GM19372 (cell line): ENCODE results near the gene CDKN1A.
"Not testable (repeated sequence)": the region's sequence is repeated elsewhere in the genome, so short reads cannot be mapped to it uniquely, and the experiment has no call there.

ENCODE experiments used
- ATAC-seq: cut with Tn5 transposase; IDR thresholded peaks from one replicate; pipeline ENCODE4 v1.9.1; 2021; ENCODE audit warnings: mild to moderate bottlenecking, low read depth, moderate library complexity; ENCODE audit not compliant: unreplicated experiment

Gene CDKN1A

GRCh38 chr6:36717871-36718540, 39.5 kb downstream of the CDKN1A start:
- ATAC-seq = no peak

- ATAC-seq = no peak
Observed at GRCh38 chr6:36718560-36718959, 40.0 kb downstream of the CDKN1A start.

- no peak for ATAC-seq
Observed at GRCh38 chr6:36719126-36719525, 40.6 kb downstream of the CDKN1A start.

DNA sequence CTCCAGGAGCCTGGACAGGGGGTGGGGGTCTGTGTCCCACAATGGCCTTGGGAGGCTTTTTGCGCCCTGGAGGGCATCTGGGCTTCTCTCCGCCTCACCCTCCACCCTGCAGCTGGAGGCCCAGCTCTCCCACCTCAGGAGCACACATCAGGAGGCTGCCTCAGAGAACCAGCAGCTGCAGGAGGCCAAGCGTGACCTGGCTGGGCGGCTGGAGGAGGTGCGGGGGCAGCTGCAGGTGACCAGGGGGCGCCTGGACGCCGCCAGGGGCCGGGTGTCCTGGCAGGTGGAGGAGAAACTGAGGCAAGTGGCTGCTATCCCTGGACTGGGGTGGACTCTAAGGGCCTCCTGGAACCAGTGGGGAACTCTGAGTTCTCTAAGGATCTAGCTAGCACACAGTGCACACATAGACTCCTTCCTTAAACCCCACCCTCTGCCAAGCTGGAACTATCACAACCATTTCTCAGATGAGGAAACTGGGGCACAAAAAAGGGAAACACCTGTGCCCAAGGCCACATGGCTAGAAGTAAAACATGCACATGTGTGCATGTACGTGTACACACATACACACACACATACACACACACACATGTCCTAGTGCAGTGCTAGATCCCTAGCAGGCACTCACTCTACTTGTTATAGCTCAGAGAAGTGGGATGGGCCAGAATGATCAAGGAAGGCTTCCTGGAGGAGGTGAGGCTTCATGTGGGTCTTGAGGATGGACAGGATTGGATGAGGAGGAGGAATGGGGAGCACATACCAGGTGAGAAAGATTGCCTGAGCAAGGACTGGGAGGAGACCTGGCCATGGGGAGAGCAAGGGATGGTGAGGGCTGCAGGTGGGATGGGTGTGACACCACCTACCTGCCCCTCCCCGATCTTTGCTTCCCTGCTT, 42.0 kb downstream of the CDKN1A start:
- ATAC-seq = no peak

DNA sequence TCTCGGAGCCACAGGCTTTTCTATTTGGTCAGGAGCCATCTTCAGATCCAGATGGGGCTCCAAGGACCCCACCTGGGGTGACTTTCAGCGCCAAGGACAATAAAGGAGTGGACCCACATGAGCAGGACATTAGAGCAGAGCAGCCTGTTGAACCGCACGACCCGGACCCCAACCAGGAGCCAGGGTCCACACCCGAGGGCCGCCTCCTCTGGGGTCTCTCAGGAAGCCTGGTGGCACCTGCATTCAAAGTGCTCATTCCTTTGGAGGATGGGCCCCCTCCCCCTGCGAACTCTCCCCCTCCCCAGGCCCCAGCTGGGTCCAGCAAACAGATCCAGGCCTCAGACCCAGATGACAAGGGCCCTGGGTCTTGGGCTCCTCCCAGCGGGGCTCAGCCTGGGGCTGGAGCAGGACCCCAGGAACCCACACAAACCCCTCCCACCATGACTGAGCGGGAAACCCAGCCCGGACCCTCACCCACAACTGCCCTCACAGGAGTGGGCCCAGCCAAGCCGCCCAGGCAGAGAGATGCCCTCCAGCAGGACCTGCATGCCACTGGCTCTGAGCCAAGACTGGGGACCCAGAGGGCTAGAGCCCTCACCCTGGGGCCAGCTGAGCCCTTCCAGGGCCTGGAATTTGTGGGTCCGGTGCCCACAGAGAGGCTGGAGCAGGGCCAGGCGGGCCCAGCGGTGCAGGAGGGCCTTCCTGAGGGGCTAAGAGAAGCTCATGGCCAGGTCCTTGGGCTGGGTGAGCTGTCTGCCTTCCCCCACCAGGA, 43.0 kb downstream of the CDKN1A start:
- ATAC-seq = no peak

DNA sequence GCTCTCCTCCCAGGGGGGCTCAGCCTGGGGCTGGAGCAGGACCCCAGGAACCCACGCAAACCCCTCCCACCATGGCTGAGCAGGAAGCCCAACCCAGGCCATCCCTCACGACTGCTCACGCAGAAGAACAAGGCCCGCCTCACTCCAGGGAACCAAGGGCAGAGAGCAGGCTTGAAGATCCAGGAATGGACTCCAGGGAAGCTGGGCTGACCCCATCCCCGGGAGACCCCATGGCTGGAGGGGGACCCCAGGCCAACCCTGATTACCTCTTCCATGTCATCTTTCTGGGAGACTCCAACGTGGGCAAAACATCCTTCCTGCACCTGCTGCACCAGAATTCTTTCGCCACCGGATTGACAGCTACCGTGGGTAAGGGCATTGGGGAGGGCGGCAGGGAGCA, 43.9 kb downstream of the CDKN1A start:
- ATAC-seq = no peak

GRCh38 chr6:36722879-36723278, 44.4 kb downstream of the CDKN1A start:
- no peak for ATAC-seq

GRCh38 chr6:36723992-36724391, 45.5 kb downstream of the CDKN1A start:
- not testable (repeated sequence) for ATAC-seq

GRCh38 chr6:36724514-36725390, 46.2 kb downstream of the CDKN1A start:
- ATAC-seq = no peak

- no peak for ATAC-seq
Observed at GRCh38 chr6:36725581-36725980, 47.1 kb downstream of the CDKN1A start.

GRCh38 chr6:36727505-36728021, 49.0 kb downstream of the CDKN1A start:
- ATAC-seq = no peak

- no peak for ATAC-seq
Observed at GRCh38 chr6:36728289-36729160, 50.0 kb downstream of the CDKN1A start.

GRCh38 chr6:36729161-36729524, 50.6 kb downstream of the CDKN1A start:
- ATAC-seq = no peak

DNA sequence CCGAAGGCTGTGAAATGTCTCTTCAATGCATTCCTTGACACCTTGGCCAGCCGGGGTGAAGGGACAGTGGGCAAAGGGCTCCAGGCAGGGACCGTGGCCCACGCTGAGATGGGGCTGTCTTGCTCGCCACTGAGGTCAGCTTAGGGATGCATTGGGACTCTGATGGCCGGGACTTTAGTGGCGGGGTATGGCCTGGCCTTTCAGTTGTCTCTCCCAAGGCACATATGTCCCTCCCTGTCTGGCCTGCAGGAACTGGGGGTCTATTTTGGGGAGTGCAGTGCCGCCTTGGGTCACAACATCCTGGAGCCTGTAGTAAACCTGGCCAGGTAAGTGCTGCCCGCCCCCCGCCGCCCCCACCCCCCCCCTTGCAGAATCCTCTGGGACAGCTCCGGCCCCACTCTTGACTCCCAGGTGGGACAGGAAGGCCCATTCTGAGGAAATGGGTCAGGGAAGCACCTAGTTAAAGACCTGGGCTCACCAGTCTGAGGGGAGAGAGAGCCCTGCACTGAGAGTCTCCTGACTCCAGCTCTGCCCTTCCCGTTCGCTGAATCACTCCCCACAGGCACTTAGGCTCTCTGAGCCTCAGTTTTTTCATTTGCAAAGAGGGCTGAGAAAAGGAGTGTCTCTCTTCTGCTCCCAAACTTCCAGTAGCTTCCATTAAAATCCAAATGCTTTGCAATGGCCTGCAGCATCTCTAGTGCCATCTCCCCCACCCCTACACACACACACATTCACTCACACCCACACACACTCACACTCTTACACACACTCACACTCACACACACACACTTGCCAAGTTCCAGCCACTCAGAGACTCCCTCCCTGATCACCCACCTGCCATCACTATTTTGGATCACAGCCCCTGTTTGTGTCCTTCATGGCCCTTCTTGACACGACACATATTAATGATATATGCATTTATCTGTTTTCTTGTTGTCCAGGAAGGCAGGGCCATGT, 52.2 kb downstream of the CDKN1A start:
- no peak for ATAC-seq

GRCh38 chr6:36731622-36732310, 53.3 kb downstream of the CDKN1A start:
- ATAC-seq = no peak

- no peak for ATAC-seq
Observed at GRCh38 chr6:36733300-36733699, 54.8 kb downstream of the CDKN1A start.

- ATAC-seq = no peak
Observed at GRCh38 chr6:36734486-36735060, 56.1 kb downstream of the CDKN1A start.
